ENCODE measurements around the gene PGAM2.
A peak's percentile ranks its signal among the peaks of the same experiment; 100 is the strongest.

PGAM2 gene

DNA sequence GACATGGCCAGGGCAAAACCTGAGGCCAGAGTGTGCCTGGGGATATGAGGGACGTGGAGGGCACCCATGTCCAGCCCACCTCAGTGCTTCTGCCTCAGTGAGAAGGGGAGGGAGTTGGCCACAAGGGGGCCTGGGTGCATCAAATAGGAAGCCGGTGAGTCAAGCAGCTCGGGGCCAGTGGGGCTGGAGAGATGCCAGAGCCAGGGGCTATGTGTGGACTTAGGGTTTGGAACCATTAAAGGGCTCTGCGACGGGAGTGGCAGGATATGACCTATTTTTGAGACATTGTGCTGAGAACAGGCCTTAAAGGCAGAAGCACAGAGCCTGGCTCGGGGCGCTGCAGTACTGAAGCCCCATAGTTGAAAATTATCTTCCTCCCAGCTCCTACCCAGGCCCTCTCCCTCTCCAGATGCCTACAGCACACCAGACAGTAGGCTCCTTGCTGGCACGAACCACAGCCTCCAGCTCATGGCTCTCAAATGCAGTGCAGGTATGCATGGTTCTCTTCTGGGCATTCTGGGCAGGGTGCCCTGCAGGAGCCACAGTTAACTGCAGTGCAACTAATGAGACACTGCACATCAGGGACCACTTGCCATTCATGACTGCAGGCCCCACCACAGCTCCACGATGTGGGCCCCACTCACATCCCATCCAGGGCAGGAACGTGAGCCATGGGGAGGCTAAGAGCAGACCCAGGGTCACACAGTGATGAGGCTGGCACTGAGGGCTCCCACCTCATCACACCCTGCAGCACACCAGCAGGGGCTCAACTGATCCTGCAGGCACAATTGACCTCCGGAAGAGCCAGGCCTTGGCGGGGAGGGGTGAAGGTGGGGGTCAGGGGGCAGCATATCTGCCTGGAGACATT, 7.2 kb upstream of the PGAM2 start:
- DNase-seq (ENCODE audit: low read depth) = peak; percentile 73
- in situ Hi-C loops (cut with HindIII; ENCODE audit: low sequenced_read_pairs) = no loop called here
- H3K4me3 ChIP-seq (ENCODE audit: low read depth, low read length) = no peak overlapping the region
- TF ChIP-seq, protein P1, sequence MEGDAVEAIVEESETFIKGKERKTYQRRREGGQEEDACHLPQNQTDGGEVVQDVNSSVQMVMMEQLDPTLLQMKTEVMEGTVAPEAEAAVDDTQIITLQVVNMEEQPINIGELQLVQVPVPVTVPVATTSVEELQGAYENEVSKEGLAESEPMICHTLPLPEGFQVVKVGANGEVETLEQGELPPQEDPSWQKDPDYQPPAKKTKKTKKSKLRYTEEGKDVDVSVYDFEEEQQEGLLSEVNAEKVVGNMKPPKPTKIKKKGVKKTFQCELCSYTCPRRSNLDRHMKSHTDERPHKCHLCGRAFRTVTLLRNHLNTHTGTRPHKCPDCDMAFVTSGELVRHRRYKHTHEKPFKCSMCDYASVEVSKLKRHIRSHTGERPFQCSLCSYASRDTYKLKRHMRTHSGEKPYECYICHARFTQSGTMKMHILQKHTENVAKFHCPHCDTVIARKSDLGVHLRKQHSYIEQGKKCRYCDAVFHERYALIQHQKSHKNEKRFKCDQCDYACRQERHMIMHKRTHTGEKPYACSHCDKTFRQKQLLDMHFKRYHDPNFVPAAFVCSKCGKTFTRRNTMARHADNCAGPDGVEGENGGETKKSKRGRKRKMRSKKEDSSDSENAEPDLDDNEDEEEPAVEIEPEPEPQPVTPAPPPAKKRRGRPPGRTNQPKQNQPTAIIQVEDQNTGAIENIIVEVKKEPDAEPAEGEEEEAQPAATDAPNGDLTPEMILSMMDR (IDR thresholded peaks at IDR 0.05; ENCODE audit: low read depth, low read length, missing control alignments) = peak; percentile 90

DNA sequence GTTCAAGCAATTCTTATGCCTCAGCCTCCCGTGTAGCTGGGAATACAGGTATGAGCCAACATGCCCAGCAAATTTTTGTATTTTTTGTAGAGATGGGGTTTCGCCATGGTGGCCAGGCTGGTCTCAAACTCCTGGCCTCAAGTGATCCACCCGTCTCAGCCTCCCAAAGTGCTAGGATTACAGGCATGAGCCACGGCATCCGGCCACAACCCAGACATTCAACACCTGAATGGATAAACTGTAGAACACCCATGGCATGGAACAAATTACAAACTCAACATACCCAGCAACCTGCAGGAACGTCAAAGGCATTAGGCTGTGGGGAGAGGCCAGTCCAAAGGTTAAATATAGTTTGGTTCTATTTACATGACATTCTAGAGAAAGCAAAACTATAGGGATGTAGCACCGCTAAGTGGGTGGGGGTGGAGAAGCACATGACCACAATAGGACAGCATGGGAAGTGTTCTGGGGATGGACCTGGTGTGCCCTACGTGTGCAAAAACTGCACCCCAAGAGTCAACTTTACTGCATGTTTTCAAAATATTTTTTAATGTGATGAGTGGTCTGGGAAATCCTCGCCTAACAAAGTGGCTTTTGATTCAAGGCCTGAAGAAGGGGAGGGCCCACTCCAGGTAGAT, 6.5 kb upstream of the PGAM2 start:
- H3K4me3 ChIP-seq (ENCODE audit: low read depth, low read length) = no peak overlapping the region
- no peak for DNase-seq (ENCODE audit: low read depth)
- in situ Hi-C loops (cut with HindIII; ENCODE audit: low sequenced_read_pairs) = no loop called here
- TF ChIP-seq, protein P1 (IDR thresholded peaks at IDR 0.05; ENCODE audit: low read depth, low read length, missing control alignments) = no peak

DNA sequence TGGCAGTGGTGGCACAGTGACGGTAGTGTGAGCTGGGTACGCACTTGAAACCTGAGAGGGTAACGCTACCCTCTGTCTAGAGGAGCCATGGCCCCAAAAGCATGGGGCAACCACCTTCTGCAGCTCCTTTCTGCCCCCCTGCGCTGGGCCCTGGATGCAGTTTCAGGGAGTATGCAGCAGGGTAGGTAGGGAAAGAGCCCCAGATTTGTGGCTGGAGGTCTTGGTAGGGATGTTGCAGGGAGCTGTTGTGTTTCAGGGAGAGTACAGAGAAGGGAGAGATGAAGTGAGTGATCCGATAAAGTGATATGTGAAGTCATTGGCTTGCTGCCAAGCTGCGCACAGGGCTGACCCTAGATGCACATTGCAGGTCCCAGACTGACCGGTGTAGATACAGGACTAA, 2.7 kb upstream of the PGAM2 start:
- no peak for DNase-seq (ENCODE audit: low read depth)
- TF ChIP-seq, protein P1 (IDR thresholded peaks at IDR 0.05; ENCODE audit: low read depth, low read length, missing control alignments) = no peak
- in situ Hi-C loops (cut with HindIII; ENCODE audit: low sequenced_read_pairs) = loop anchor here (10.0 kb wide), 1 partner anchor 127 kb away; no protein-coding TSS in a partner anchor
- H3K4me3 ChIP-seq (ENCODE audit: low read depth, low read length) = no peak overlapping the region

DNA sequence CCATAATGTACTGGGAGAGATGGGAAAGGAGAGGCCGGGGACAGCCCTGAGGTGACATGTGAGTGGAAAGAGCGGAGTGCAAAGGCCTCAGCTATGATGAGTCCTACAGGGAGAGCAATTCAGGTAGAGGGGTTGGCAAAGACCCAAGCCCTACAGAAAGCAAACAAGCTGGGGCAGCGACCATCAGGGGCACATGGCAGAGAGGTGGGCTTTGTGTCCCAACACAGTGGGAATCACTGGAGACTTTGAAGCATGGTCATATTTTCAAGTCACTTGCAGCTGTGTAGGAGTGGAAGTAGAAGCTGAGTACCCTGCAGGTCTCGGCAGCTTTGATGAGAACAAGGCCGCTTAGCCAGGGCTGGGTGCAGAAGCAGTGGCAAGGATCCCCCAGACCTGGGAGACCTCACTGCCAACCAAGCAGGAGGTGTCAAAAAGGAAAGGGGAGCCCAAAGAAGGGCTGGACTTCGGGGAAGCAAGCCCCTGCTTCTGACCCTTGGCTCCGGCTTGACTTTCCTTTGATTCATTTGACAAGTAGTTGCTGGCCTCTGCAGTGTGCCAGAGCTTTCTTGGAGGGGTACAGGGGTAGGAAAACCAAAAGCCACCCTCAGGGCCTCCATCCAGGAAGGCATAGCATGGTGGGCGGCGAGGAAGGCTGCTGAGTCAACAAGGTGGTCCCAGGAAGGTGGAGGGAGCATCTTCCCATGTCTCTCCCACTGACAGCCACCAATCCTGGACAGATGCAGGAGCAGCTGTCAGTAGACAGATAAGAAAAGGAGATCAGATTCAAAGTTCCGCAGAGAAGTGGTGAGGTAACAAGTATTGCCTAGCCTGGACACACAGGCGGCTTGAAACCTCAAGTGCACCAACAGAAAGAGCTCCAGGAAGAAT, 1.9 kb upstream of the PGAM2 start:
- in situ Hi-C loops (cut with HindIII; ENCODE audit: low sequenced_read_pairs) = loop anchor here (10.0 kb wide), 1 partner anchor 127 kb away; no protein-coding TSS in a partner anchor
- TF ChIP-seq, protein P1 (IDR thresholded peaks at IDR 0.05; ENCODE audit: low read depth, low read length, missing control alignments) = no peak
- DNase-seq (ENCODE audit: low read depth) = no peak
- no peak overlapping the region for H3K4me3 ChIP-seq (ENCODE audit: low read depth, low read length)

DNA sequence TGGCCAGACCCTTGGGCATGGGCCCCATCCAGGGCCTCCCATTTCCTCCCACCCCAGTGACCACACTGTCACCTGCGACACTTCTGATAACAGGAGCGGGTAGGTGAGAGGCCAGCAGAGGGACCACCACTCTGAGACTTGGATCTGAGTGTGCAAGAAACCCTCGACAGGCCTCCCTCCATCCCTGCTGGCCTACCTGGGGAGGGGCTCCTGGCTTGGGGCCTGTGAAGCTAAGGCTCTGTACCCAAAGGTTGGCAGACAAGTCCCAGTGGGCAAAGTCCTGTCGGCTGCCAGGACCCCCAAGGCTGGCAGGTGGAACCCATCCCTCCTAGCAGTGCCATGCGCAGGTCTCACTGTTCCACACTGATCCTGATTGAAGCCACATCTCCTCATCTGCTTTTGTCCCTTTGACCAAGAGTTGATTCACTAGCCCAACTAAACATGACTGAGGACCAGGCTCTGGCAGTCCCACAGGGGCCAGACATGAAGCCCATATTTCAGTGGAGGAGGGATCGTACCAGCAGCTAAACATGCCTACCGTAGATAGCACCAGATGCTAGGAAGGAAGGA, 1.2 kb upstream of the PGAM2 start:
- in situ Hi-C loops (cut with HindIII; ENCODE audit: low sequenced_read_pairs) = loop anchor here (10.0 kb wide), 1 partner anchor 128 kb away; no protein-coding TSS in a partner anchor
- no peak for DNase-seq (ENCODE audit: low read depth)
- H3K4me3 ChIP-seq (ENCODE audit: low read depth, low read length) = no peak overlapping the region
- TF ChIP-seq, protein P1 (IDR thresholded peaks at IDR 0.05; ENCODE audit: low read depth, low read length, missing control alignments) = no peak

DNA sequence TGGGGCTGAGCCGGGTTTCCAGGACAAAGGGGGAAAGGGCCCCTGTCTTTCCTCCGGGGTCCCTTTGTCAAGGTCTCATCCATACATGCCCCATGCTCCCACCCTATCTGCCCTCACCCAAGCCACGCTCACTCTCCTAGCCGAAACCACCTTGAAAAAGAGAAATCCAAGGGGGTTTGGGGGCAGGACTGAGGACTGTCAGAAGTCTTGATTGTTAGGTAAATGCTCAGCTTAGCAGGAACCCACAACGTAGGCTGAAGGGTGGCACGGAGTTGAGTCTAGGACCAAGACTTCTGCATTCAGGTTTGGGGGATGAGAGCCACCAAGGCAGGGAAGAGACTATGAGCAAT, 719 bp upstream of the PGAM2 start:
- in situ Hi-C loops (cut with HindIII; ENCODE audit: low sequenced_read_pairs) = loop anchor here (10.0 kb wide), 1 partner anchor 129 kb away; no protein-coding TSS in a partner anchor
- H3K4me3 ChIP-seq (ENCODE audit: low read depth, low read length) = no peak overlapping the region
- DNase-seq (ENCODE audit: low read depth) = no peak
- TF ChIP-seq, protein P1 (IDR thresholded peaks at IDR 0.05; ENCODE audit: low read depth, low read length, missing control alignments) = no peak
